ENCODE results near the gene ZNF865.
"Not testable (repeated sequence)": the region's sequence is repeated elsewhere in the genome, so short reads cannot be mapped to it uniquely, and the experiment has no call there.

The ZNF865 gene

GRCh38 chr19:55578761-55579747 is 26.4 kb upstream of the ZNF865 start:
- Histone ChIP-seq H3K27ac (ENCODE audit: low read depth, low read length) (no peak overlapping the region), H3K36me3 (ENCODE audit: control insufficient read depth in 1 of 2, insufficient read depth in 2 of 2, low read length in 2 of 2) (no peaks in the 10 kb centered on the region), H3K9ac (ENCODE audit: low read depth in 1 of 2, low read length in 2 of 2) (no peak overlapping the region), H3K9me3 (ENCODE audit: control insufficient read depth in 1 of 2, low read length in 2 of 2) (no peaks in the 10 kb centered on the region), H3K27me3 (ENCODE audit: control insufficient read depth in 1 of 2, insufficient read depth in 2 of 2, low read length in 2 of 2) (no peaks in the 10 kb centered on the region), H3K4me1 (ENCODE audit: control insufficient read depth in 1 of 2, insufficient read depth in 2 of 2, low read length in 2 of 2) (peaks cover 16 to 18% of the 10 kb centered on the region in 2 donors), H3K4me3 (ENCODE audit: low read depth in 1 of 2, low read length in 2 of 2) (peak overlapping the region in 1 of 2 donors; percentile 81)

- Histone ChIP-seq H3K4me3 (ENCODE audit: low read depth in 1 of 2, low read length in 2 of 2) (peak overlapping the region; percentile 80 to 81), H3K27ac (ENCODE audit: low read depth, low read length) (peak overlapping the region; percentile 70), H3K9me3 (ENCODE audit: control insufficient read depth in 1 of 2, low read length in 2 of 2) (no peaks in the 10 kb centered on the region), H3K27me3 (ENCODE audit: control insufficient read depth in 1 of 2, insufficient read depth in 2 of 2, low read length in 2 of 2) (peaks cover 0 to 4% of the 10 kb centered on the region in 2 donors), H3K9ac (ENCODE audit: low read depth in 1 of 2, low read length in 2 of 2) (peak overlapping the region; percentile 72 to 76), H3K36me3 (ENCODE audit: control insufficient read depth in 1 of 2, insufficient read depth in 2 of 2, low read length in 2 of 2) (no peaks in the 10 kb centered on the region), H3K4me1 (ENCODE audit: control insufficient read depth in 1 of 2, insufficient read depth in 2 of 2, low read length in 2 of 2) (peaks cover 16 to 18% of the 10 kb centered on the region in 2 donors)
Measured at GRCh38 chr19:55579766-55580621, 25.5 kb upstream of the ZNF865 start.

- H3K36me3 ChIP-seq (ENCODE audit: control insufficient read depth in 1 of 2, insufficient read depth in 2 of 2, low read length in 2 of 2), result no peaks in the 10 kb centered on the region
- H3K27me3 ChIP-seq (ENCODE audit: control insufficient read depth in 1 of 2, insufficient read depth in 2 of 2, low read length in 2 of 2), result peaks cover 0 to 4% of the 10 kb centered on the region in 2 donors
- peak within 1 kb of the TSS; percentile 80 to 81 for H3K4me3 ChIP-seq (ENCODE audit: low read depth in 1 of 2, low read length in 2 of 2)
- H3K9ac ChIP-seq (ENCODE audit: low read depth in 1 of 2, low read length in 2 of 2), result peak within 1 kb of the TSS; percentile 72 to 76
- H3K4me1 ChIP-seq (ENCODE audit: control insufficient read depth in 1 of 2, insufficient read depth in 2 of 2, low read length in 2 of 2), result peaks cover 16 to 18% of the 10 kb centered on the region in 2 donors
- no peaks in the 10 kb centered on the region for H3K9me3 ChIP-seq (ENCODE audit: control insufficient read depth in 1 of 2, low read length in 2 of 2)
- H3K27ac ChIP-seq (ENCODE audit: low read depth, low read length), result peak within 1 kb of the TSS; percentile 70
Measured at GRCh38 chr19:55580628-55581144, 24.8 kb upstream of the ZNF865 start, which contains the start of gene ZNF579. Gene ZNF579, minus strand, starts transcription at chr19:55580848. Its CDS starts 1,209 bp downstream, at chr19:55579639.

GRCh38 chr19:55581145-55581822 is 24.2 kb upstream of the ZNF865 start:
- Histone ChIP-seq H3K27me3 (ENCODE audit: control insufficient read depth in 1 of 2, insufficient read depth in 2 of 2, low read length in 2 of 2) (peaks cover 0 to 4% of the 10 kb centered on the region in 2 donors), H3K4me1 (ENCODE audit: control insufficient read depth in 1 of 2, insufficient read depth in 2 of 2, low read length in 2 of 2) (peaks cover 16 to 23% of the 10 kb centered on the region in 2 donors), H3K9me3 (ENCODE audit: control insufficient read depth in 1 of 2, low read length in 2 of 2) (no peaks in the 10 kb centered on the region), H3K4me3 (ENCODE audit: low read depth in 1 of 2, low read length in 2 of 2) (peak overlapping the region; percentile 80 to 81), H3K27ac (ENCODE audit: low read depth, low read length) (peak overlapping the region; percentile 70), H3K36me3 (ENCODE audit: control insufficient read depth in 1 of 2, insufficient read depth in 2 of 2, low read length in 2 of 2) (no peaks in the 10 kb centered on the region), H3K9ac (ENCODE audit: low read depth in 1 of 2, low read length in 2 of 2) (peak overlapping the region; percentile 72 to 76)

- peaks cover 0 to 4% of the 10 kb centered on the region in 2 donors for H3K27me3 ChIP-seq (ENCODE audit: control insufficient read depth in 1 of 2, insufficient read depth in 2 of 2, low read length in 2 of 2)
- H3K4me1 ChIP-seq (ENCODE audit: control insufficient read depth in 1 of 2, insufficient read depth in 2 of 2, low read length in 2 of 2), result peaks cover 16 to 25% of the 10 kb centered on the region in 2 donors
- H3K9ac ChIP-seq (ENCODE audit: low read depth in 1 of 2, low read length in 2 of 2), result no peak overlapping the region
- H3K4me3 ChIP-seq (ENCODE audit: low read depth in 1 of 2, low read length in 2 of 2), result peak overlapping the region in 1 of 2 donors; percentile 81
- H3K9me3 ChIP-seq (ENCODE audit: control insufficient read depth in 1 of 2, low read length in 2 of 2), result no peaks in the 10 kb centered on the region
- H3K36me3 ChIP-seq (ENCODE audit: control insufficient read depth in 1 of 2, insufficient read depth in 2 of 2, low read length in 2 of 2), result no peaks in the 10 kb centered on the region
- H3K27ac ChIP-seq (ENCODE audit: low read depth, low read length), result no peak overlapping the region
Measured at GRCh38 chr19:55581823-55582223, 23.6 kb upstream of the ZNF865 start.

GRCh38 chr19:55582284-55582683 is 23.2 kb upstream of the ZNF865 start:
- H3K9ac ChIP-seq (ENCODE audit: low read depth in 1 of 2, low read length in 2 of 2); H3K9me3 ChIP-seq (ENCODE audit: control insufficient read depth in 1 of 2, low read length in 2 of 2); H3K36me3 ChIP-seq (ENCODE audit: control insufficient read depth in 1 of 2, insufficient read depth in 2 of 2, low read length in 2 of 2); H3K27ac ChIP-seq (ENCODE audit: low read depth, low read length); H3K4me3 ChIP-seq (ENCODE audit: low read depth in 1 of 2, low read length in 2 of 2); H3K27me3 ChIP-seq (ENCODE audit: control insufficient read depth in 1 of 2, insufficient read depth in 2 of 2, low read length in 2 of 2): not testable (repeated sequence)
- H3K4me1 ChIP-seq (ENCODE audit: control insufficient read depth in 1 of 2, insufficient read depth in 2 of 2, low read length in 2 of 2), result peaks cover 16 to 29% of the 10 kb centered on the region in 2 donors

GRCh38 chr19:55583897-55584296 is 21.6 kb upstream of the ZNF865 start:
- H3K9ac ChIP-seq (ENCODE audit: low read depth in 1 of 2, low read length in 2 of 2); H3K27ac ChIP-seq (ENCODE audit: low read depth, low read length); H3K36me3 ChIP-seq (ENCODE audit: control insufficient read depth in 1 of 2, insufficient read depth in 2 of 2, low read length in 2 of 2); H3K9me3 ChIP-seq (ENCODE audit: control insufficient read depth in 1 of 2, low read length in 2 of 2); H3K4me3 ChIP-seq (ENCODE audit: low read depth in 1 of 2, low read length in 2 of 2); H3K27me3 ChIP-seq (ENCODE audit: control insufficient read depth in 1 of 2, insufficient read depth in 2 of 2, low read length in 2 of 2): not testable (repeated sequence)
- H3K4me1 ChIP-seq (ENCODE audit: control insufficient read depth in 1 of 2, insufficient read depth in 2 of 2, low read length in 2 of 2), result peaks cover 16 to 30% of the 10 kb centered on the region in 2 donors

- Histone ChIP-seq H3K27me3 (ENCODE audit: control insufficient read depth in 1 of 2, insufficient read depth in 2 of 2, low read length in 2 of 2) (peaks cover 0 to 4% of the 10 kb centered on the region in 2 donors), H3K9ac (ENCODE audit: low read depth in 1 of 2, low read length in 2 of 2) (no peak overlapping the region), H3K4me1 (ENCODE audit: control insufficient read depth in 1 of 2, insufficient read depth in 2 of 2, low read length in 2 of 2) (peaks cover 12 to 27% of the 10 kb centered on the region in 2 donors), H3K27ac (ENCODE audit: low read depth, low read length) (no peak overlapping the region), H3K36me3 (ENCODE audit: control insufficient read depth in 1 of 2, insufficient read depth in 2 of 2, low read length in 2 of 2) (no peaks in the 10 kb centered on the region), H3K4me3 (ENCODE audit: low read depth in 1 of 2, low read length in 2 of 2) (no peak overlapping the region), H3K9me3 (ENCODE audit: control insufficient read depth in 1 of 2, low read length in 2 of 2) (no peaks in the 10 kb centered on the region)
Measured at GRCh38 chr19:55584871-55585270, 20.6 kb upstream of the ZNF865 start.

GRCh38 chr19:55585658-55586339 is 19.6 kb upstream of the ZNF865 start:
- Histone ChIP-seq H3K27me3 (ENCODE audit: control insufficient read depth in 1 of 2, insufficient read depth in 2 of 2, low read length in 2 of 2) (peaks cover 0 to 4% of the 10 kb centered on the region in 2 donors), H3K4me1 (ENCODE audit: control insufficient read depth in 1 of 2, insufficient read depth in 2 of 2, low read length in 2 of 2) (peaks cover 12 to 24% of the 10 kb centered on the region in 2 donors), H3K9me3 (ENCODE audit: control insufficient read depth in 1 of 2, low read length in 2 of 2) (no peaks in the 10 kb centered on the region), H3K9ac (ENCODE audit: low read depth in 1 of 2, low read length in 2 of 2) (peak overlapping the region in 1 of 2 donors; percentile 51), H3K27ac (ENCODE audit: low read depth, low read length) (no peak overlapping the region), H3K4me3 (ENCODE audit: low read depth in 1 of 2, low read length in 2 of 2) (peak overlapping the region; percentile 41 to 59), H3K36me3 (ENCODE audit: control insufficient read depth in 1 of 2, insufficient read depth in 2 of 2, low read length in 2 of 2) (no peaks in the 10 kb centered on the region)
